IMR-90 (cell line): ENCODE data around the gene P3H1. TPM values are rescaled to one million over a fixed set of nuclear protein-coding genes. Genes with fewer than 3 reads are reported as not detected.

Source experiments
- ATAC-seq: fragments of 200-7000 bp; cut with Tn5 transposase; 2 replicates; pipeline ENCODE4 v1.9.1; 2020; ENCODE audit warnings: low read depth, mild to moderate bottlenecking, moderate library complexity
- BruUV-seq: library from RNA; stranded (reverse); fragments of 400-500 nt; replicated peaks from 2 replicates; lab custom pipeline; 2021; lab: Mats Ljungman, UMichigan
- CTCF ChIA-PET: fragments of 300-600 bp; formaldehyde crosslinking; extraction: SDS; loops from one replicate; lab custom pipeline; 2021; ENCODE audit warnings: antibody characterized with exemption; lab: Yijun Ruan, JAX
- POLR2A ChIA-PET: fragments of 300-600 bp; sonication (Branson Sonifier 250); formaldehyde crosslinking; loops from one replicate; lab custom pipeline; 2022; ENCODE audit warnings: antibody characterized with exemption; ENCODE audit not compliant: unreplicated experiment; lab: Charles Lee
- DNase-seq: peaks from one replicate; pipeline ENCODE4 v3.0.0; 2013
- H2AFZ ChIP-seq: replicated peaks from 2 replicates; pipeline ENCODE3; 2013; ENCODE audit warnings: low read length, mild to moderate bottlenecking; ENCODE audit not compliant: poor library complexity
- H2AK5ac ChIP-seq: 2 replicates; pipeline ENCODE4 v1.6.1; 2013; ENCODE audit warnings: low read depth, low read length, inconsistent platforms
- H2AK9ac ChIP-seq: replicated peaks from 2 replicates; pipeline ENCODE3; 2013; ENCODE audit warnings: mild to moderate bottlenecking, low read depth, low read length, moderate library complexity; ENCODE audit not compliant: poor library complexity
- H2BK120ac ChIP-seq: 2 replicates; pipeline ENCODE4 v1.6.1; 2013; ENCODE audit warnings: low read depth, low read length, inconsistent platforms
- H2BK15ac ChIP-seq: 3 replicates; pipeline ENCODE4 v1.6.1; 2013; ENCODE audit warnings: low read depth, low read length, inconsistent platforms
- H2BK20ac ChIP-seq: 2 replicates; pipeline ENCODE4 v1.6.1; 2013; ENCODE audit warnings: low read depth, mild to moderate bottlenecking, inconsistent platforms, low read length, moderate library complexity
- H2BK5ac ChIP-seq: 2 replicates; pipeline ENCODE4 v1.6.1; 2013; ENCODE audit warnings: mild to moderate bottlenecking, low read depth, low read length, inconsistent platforms; ENCODE audit not compliant: poor library complexity, severe bottlenecking
- H3K14ac ChIP-seq: replicated peaks from 2 replicates; pipeline ENCODE4 v1.6.1; 2013; ENCODE audit warnings: low read depth, low read length, inconsistent platforms
- H3K18ac ChIP-seq: 2 replicates; pipeline ENCODE4 v1.6.1; 2013; ENCODE audit warnings: low read depth, low read length, control low read depth
- H3K23ac ChIP-seq: 2 replicates; pipeline ENCODE4 v1.6.1; 2013; ENCODE audit warnings: low read depth, low read length, inconsistent platforms
- H3K27ac ChIP-seq: 2 replicates; pipeline ENCODE4 v1.5.1; 2013; ENCODE audit warnings: mild to moderate bottlenecking, control low read depth, low read length; ENCODE audit not compliant: insufficient read depth
- H3K27me3 ChIP-seq: 2 replicates; pipeline ENCODE4 v1.6.1; 2013; ENCODE audit warnings: low read length; ENCODE audit not compliant: control insufficient read depth, insufficient read depth
- H3K36me3 ChIP-seq: 2 replicates; pipeline ENCODE4 v1.6.1; 2013; ENCODE audit warnings: low read length, mixed read lengths; ENCODE audit not compliant: control insufficient read depth, insufficient read depth
- H3K4ac ChIP-seq: 2 replicates; pipeline ENCODE4 v1.6.1; 2013; ENCODE audit warnings: low read depth, low read length, inconsistent platforms
- H3K4me1 ChIP-seq: 2 replicates; pipeline ENCODE4 v1.6.1; 2013; ENCODE audit warnings: low read length, mixed read lengths; ENCODE audit not compliant: control insufficient read depth, insufficient read depth
- H3K4me2 ChIP-seq: 2 replicates; pipeline ENCODE4 v1.6.1; 2013; ENCODE audit warnings: low read depth, mild to moderate bottlenecking, control low read depth, low read length, moderate library complexity
- H3K4me3 ChIP-seq: 2 replicates; pipeline ENCODE4 v1.5.1; 2013; ENCODE audit warnings: low read depth, mild to moderate bottlenecking, control low read depth, low read length, moderate library complexity; ENCODE audit not compliant: insufficient read depth
- H3K56ac ChIP-seq: 2 replicates; pipeline ENCODE4 v1.6.1; 2013; ENCODE audit warnings: low read length, inconsistent platforms; ENCODE audit not compliant: insufficient read depth; ENCODE audit errors: extremely low read depth
- H3K79me1 ChIP-seq, 2 experiments: 2 replicates each; pipeline ENCODE4 v1.6.1; 2013; ENCODE audit warnings: low read length in 2 of 2, inconsistent platforms in 1 of 2, low read depth in 1 of 2
- H3K9ac ChIP-seq: 2 replicates; pipeline ENCODE4 v1.6.1; 2013; ENCODE audit warnings: low read depth, low read length, control low read depth
- H3K9me1 ChIP-seq: 2 replicates; pipeline ENCODE4 v1.6.1; 2013; ENCODE audit warnings: low read length, inconsistent platforms; ENCODE audit not compliant: insufficient read depth
- H3K9me3 ChIP-seq: 2 replicates; pipeline ENCODE4 v1.6.1; 2013; ENCODE audit warnings: low read length; ENCODE audit not compliant: control insufficient read depth, insufficient read depth
- H4K20me1 ChIP-seq: 2 replicates; pipeline ENCODE4 v1.6.1; 2013; ENCODE audit warnings: low read length, inconsistent platforms; ENCODE audit not compliant: insufficient read depth
- H4K5ac ChIP-seq: 2 replicates; pipeline ENCODE4 v1.6.1; 2013; ENCODE audit warnings: mild to moderate bottlenecking, low read depth, low read length, control low read depth
- H4K8ac ChIP-seq, 2 experiments: 2 replicates each; pipeline ENCODE4 v1.6.1; 2013; ENCODE audit warnings: low read depth in 2 of 2, low read length in 2 of 2, control low read depth in 1 of 2, inconsistent platforms in 1 of 2
- H4K91ac ChIP-seq: 2 replicates; pipeline ENCODE4 v1.6.1; 2013; ENCODE audit warnings: low read depth, low read length, inconsistent platforms; ENCODE audit not compliant: insufficient read depth
- BHLHE40 ChIP-seq: fragments of 150-350 bp; IDR thresholded peaks from 2 replicates; pipeline ENCODE4 v1.6.1; 2016; ENCODE audit warnings: mild to moderate bottlenecking, low read depth, low read length
- CEBPB ChIP-seq: IDR thresholded peaks from 2 replicates; pipeline ENCODE4 v1.6.1; 2012; ENCODE audit warnings: low read depth, low read length, improper control_type of control experiment
- CHD1 ChIP-seq: IDR thresholded peaks from 2 replicates; pipeline ENCODE4 v1.6.1; 2012; ENCODE audit warnings: low read depth, low read length, improper control_type of control experiment
- FOS ChIP-seq: fragments of 150-350 bp; IDR thresholded peaks from 2 replicates; pipeline ENCODE4 v1.6.1; 2016; ENCODE audit warnings: low read depth, low read length
- MXI1 ChIP-seq: IDR thresholded peaks from 2 replicates; pipeline ENCODE4 v1.6.1; 2012; ENCODE audit warnings: low read depth, mild to moderate bottlenecking, low read length, moderate library complexity, borderline replicate concordance
- POLR2A ChIP-seq: IDR thresholded peaks from 2 replicates; pipeline ENCODE4 v1.6.1; 2012; ENCODE audit warnings: mild to moderate bottlenecking, low read depth, low read length
- RFX5 ChIP-seq: IDR thresholded peaks from 2 replicates; pipeline ENCODE4 v1.8.0; 2012; ENCODE audit warnings: low read depth, mild to moderate bottlenecking, low read length, moderate library complexity
- WGBS, 2 experiments: methylation state at CpG; one replicate each; pipeline versions ENCODE4 v1.1.5 to v1.1.7; 2013; ENCODE audit warnings: missing lambda C conversion rate in 2 of 2; ENCODE audit not compliant: insufficient read length in 1 of 2; ENCODE audit errors: extremely low coverage in 2 of 2; 5-methylcytosine and 5-hydroxymethylcytosine counted together
- dilution Hi-C: fragments of 300-500 bp; cut with HindIII; formaldehyde crosslinking; loops from one replicate; pipeline ENCODE4 v1.14.3; 2018; ENCODE audit warnings: low sequenced_read_pairs; ENCODE audit not compliant: unreplicated experiment
- in situ Hi-C: fragments of 300-500 bp; cut with MboI; formaldehyde crosslinking; loops from 3 replicates; pipeline ENCODE4 v1.14.3; 2019; ENCODE audit warnings: low sequenced_read_pairs, inconsistent platforms, mixed read lengths
- intact Hi-C: fragments of 100-400 bp; cut with micrococcal nuclease; formaldehyde crosslinking; loops from 2 replicates; pipeline ENCODE4 v1.10.0; 2022
- polyA plus RNA-seq, 3 experiments: library from polyadenylated mRNA; depleted of rRNA; stranded (reverse); fragments of >200 nt; gene quantifications; 2 replicates each; pipeline ENCODE4 v1.2.3, GENCODE V29; 2012; ENCODE audit warnings: low replicate concordance in 1 of 3
- total RNA-seq: library from RNA; depleted of rRNA; stranded (reverse); fragments of >200 nt; gene quantifications from 2 replicates; pipeline ENCODE4 v1.2.3, GENCODE V29; 2012
- TF ChIP-seq, protein P1 (sequence below): fragments of 150-350 bp; IDR thresholded peaks from 2 replicates; pipeline ENCODE4 v1.6.1; 2016; ENCODE audit warnings: low read depth, mild to moderate bottlenecking, low read length, moderate library complexity, borderline replicate concordance

The P3H1 gene
- total and polyA plus RNA-seq, 2 of the 4 experiments (the other 2 are of a cell fraction) = 108 to 210 TPM

DNA sequence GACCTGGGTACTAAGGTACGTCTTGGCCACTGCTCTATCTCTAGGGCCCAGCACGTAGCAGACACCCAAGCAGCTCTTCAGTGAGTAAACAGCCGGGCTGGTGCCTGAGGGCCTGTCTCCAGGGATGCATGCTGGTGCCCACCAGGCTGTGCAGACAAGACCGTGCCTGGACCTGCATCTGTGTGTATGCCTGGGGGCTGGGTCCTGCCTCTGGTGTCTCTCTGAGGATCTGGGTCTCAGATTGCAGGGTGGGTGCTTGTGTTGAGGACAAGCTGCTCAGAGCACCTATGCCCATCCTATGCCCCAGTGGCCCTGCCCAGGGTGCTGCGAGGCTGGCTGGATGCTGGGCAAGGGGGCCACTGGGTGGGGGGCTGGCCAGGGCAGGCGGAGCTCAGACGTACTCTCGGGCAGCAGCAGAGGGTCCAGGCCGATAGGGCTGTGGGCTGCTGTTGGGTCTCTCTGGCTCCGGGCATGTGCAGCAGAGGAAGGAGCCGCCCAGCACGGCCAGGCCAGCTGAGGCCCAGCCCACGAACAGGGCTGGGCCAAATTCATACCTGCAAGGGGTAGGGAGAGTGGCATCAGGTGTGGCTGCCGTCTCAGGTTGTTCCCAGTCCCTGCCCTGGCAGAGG, 31.2 kb downstream of the P3H1 start:
- Histone ChIP-seq H2AK5ac (no peak overlapping the region), H2BK15ac (no peak overlapping the region), H4K8ac (no peak overlapping the region), H3K18ac (no peak overlapping the region), H3K9me3 (no peaks in the 10 kb centered on the region), H2BK20ac (no peak overlapping the region), H4K91ac (no peak overlapping the region), H3K4me3 (no peak overlapping the region), H3K4ac (no peak overlapping the region), H2AK9ac (no peak overlapping the region), H3K23ac (no peak overlapping the region), H2BK5ac (no peak overlapping the region), H3K56ac (no peak overlapping the region), H3K27me3 (no peaks in the 10 kb centered on the region; the same call in 1 of the 2 replicates), H3K36me3 (no peaks in the 10 kb centered on the region), H3K79me1 (no peaks in the 10 kb centered on the region), H3K27ac (no peak overlapping the region), H3K4me2 (no peak overlapping the region), H3K4me1 (no peaks in the 10 kb centered on the region), H3K14ac (no peak overlapping the region), H4K5ac (no peak overlapping the region), H2BK120ac (no peak overlapping the region), H3K9me1 (no peaks in the 10 kb centered on the region), H4K20me1 (no peaks in the 10 kb centered on the region), H2AFZ (no peak overlapping the region), H3K9ac (no peak overlapping the region)
- intact Hi-C loops = no loop called here
- in situ Hi-C loops = no loop called here
- TF ChIP-seq BHLHE40 (no peak), MXI1 (no peak), FOS (no peak), CEBPB (no peak), CHD1 (no peak), RFX5 (no peak), POLR2A (no peak)
- TF ChIP-seq, protein P1, sequence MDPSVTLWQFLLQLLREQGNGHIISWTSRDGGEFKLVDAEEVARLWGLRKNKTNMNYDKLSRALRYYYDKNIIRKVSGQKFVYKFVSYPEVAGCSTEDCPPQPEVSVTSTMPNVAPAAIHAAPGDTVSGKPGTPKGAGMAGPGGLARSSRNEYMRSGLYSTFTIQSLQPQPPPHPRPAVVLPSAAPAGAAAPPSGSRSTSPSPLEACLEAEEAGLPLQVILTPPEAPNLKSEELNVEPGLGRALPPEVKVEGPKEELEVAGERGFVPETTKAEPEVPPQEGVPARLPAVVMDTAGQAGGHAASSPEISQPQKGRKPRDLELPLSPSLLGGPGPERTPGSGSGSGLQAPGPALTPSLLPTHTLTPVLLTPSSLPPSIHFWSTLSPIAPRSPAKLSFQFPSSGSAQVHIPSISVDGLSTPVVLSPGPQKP = no peak
- ATAC-seq = no peak
- WGBS, 2 experiments = 68% methylated on average over 4 of the region's 14 CpGs; no CpG with 5 or more reads in 1 of the 2 experiments
- POLR2A ChIA-PET = no interaction called here
- DNase-seq = no peak
- dilution Hi-C loops = no loop called here
- no TSS peak for BruUV-seq
- CTCF ChIA-PET = no interaction called here
